Upper lobe of left lung (tissue), 6 donors: Measurements from ENCODE around the gene PSTPIP2. TPM values are rescaled to one million over a fixed set of nuclear protein-coding genes. Genes with fewer than 3 reads are reported as not detected.

Experiments
- ATAC-seq, 2 donors: fragments of 200-7000 bp; cut with Tn5 transposase; one replicate each; pipeline ENCODE4 v1.9.1; 2022; ENCODE audit warnings: mild to moderate bottlenecking in 2 of 2, moderate library complexity in 2 of 2; ENCODE audit not compliant: low FRiP score in 2 of 2
- DNase-seq, 2 donors: peaks; one replicate each; pipeline ENCODE4 v3.0.0-alpha.2; 2019 to 2020
- H3K27ac ChIP-seq, 4 donors: fragments of 200-600 bp; sonication (generic); one replicate each; pipeline ENCODE4 v1.5.1; 2016 to 2019
- H3K27me3 ChIP-seq, 4 donors: fragments of 200-600 bp; sonication (generic); one replicate each; pipeline ENCODE4 v1.5.1; 2017 to 2019
- H3K36me3 ChIP-seq, 4 donors: fragments of 200-600 bp; sonication (generic); one replicate each; pipeline ENCODE4 v1.5.1; 2016 to 2019
- H3K4me1 ChIP-seq, 4 donors: fragments of 200-600 bp; sonication (generic); one replicate each; pipeline ENCODE4 v1.5.1; 2018 to 2019
- H3K4me3 ChIP-seq, 4 donors: fragments of 200-600 bp; sonication (generic); one replicate each; pipeline ENCODE4 v1.5.1; 2017 to 2019; ENCODE audit warnings: mild to moderate bottlenecking in 2 of 4, moderate library complexity in 1 of 4
- H3K9me3 ChIP-seq, 4 donors: fragments of 200-600 bp; sonication (generic); one replicate each; pipeline ENCODE4 v1.5.1; 2018 to 2019
- CTCF ChIP-seq, 6 experiments: fragments of 450-650 bp in 4 of 6; fragments of 200-600 bp in 2 of 6; sonication (generic) in 2 of 6; IDR thresholded peaks; one replicate each; pipeline ENCODE4 v1.5.1; 2016 to 2019; ENCODE audit warnings: antibody characterized with exemption in 6 of 6
- EP300 ChIP-seq, 4 donors: sonication (generic); formaldehyde crosslinking; IDR thresholded peaks; one replicate each; pipeline ENCODE4 v1.5.1; 2017; ENCODE audit warnings: antibody characterized with exemption in 4 of 4, control low read depth in 2 of 4
- POLR2A ChIP-seq, 4 donors: fragments of 450-650 bp; IDR thresholded peaks; one replicate each; pipeline ENCODE4 v1.5.1; 2016 to 2017; ENCODE audit warnings: antibody characterized with exemption in 4 of 4, mild to moderate bottlenecking in 2 of 4
- POLR2AphosphoS5 ChIP-seq, 2 donors: sonication (generic); formaldehyde crosslinking; IDR thresholded peaks; one replicate each; pipeline ENCODE4 v1.5.1; 2017; ENCODE audit warnings: antibody characterized with exemption in 2 of 2
- WGBS, 2 donors: methylation state at CpG; one replicate each; pipeline ENCODE4 v1.1.5; 2017 to 2018; 5-methylcytosine and 5-hydroxymethylcytosine counted together
- total RNA-seq, 6 donors: library from RNA; depleted of rRNA in 4 of 6; stranded (reverse); fragments of >200 nt in 4 of 6; gene quantifications; one replicate each; pipeline versions ENCODE4 v1.1.0 to v1.2.1, GENCODE V29; 2016 to 2021
- donor health status: DM: no; HTN: no; CAD: no; lungs with moderate emphysema.
- donor health status: DM: no; HTN: yes; CAD: no; lungs with severe emphysema.

Gene PSTPIP2
- total RNA-seq, 6 donors from 2014 or later = 8.9 to 48.2 (median 13.0) TPM

- no peaks in the 10 kb centered on the region for H3K9me3 ChIP-seq
- ATAC-seq (no peak), DNase-seq (no peak)
- H3K36me3 ChIP-seq = no peaks in the 10 kb centered on the region
- H3K4me1 ChIP-seq = no peaks in the 10 kb centered on the region
- 73 to 88% methylated on average over 2 of the region's 2 CpGs for WGBS, 2 donors
- H3K27ac ChIP-seq = no peak overlapping the region
- TF ChIP-seq POLR2A (IDR thresholded peaks at IDR 0.05) (no peak), CTCF (IDR thresholded peaks at IDR 0.05) (no peak), EP300 (IDR thresholded peaks at IDR 0.05) (no peak), POLR2AphosphoS5 (IDR thresholded peaks at IDR 0.05) (no peak)
- no peaks in the 10 kb centered on the region for H3K27me3 ChIP-seq
- no peak overlapping the region for H3K4me3 ChIP-seq
Measured at GRCh38 chr18:45980229-45980628, 91.8 kb downstream of the PSTPIP2 start.

GRCh38 chr18:45978084-45978483, 94.0 kb downstream of the PSTPIP2 start:
- ATAC-seq (peak in 1 of 2 donors; percentile 30), DNase-seq (peak in 1 of 2 donors; percentile 58)
- TF ChIP-seq POLR2AphosphoS5 (IDR thresholded peaks at IDR 0.05) (no peak), CTCF (IDR thresholded peaks at IDR 0.05) (no peak), EP300 (IDR thresholded peaks at IDR 0.05) (no peak), POLR2A (IDR thresholded peaks at IDR 0.05) (no peak)
- H3K9me3 ChIP-seq = no peaks in the 10 kb centered on the region
- H3K4me1 ChIP-seq = peaks cover 0 to 10% (median 4%) of the 10 kb centered on the region in 4 donors
- no peaks in the 10 kb centered on the region for H3K27me3 ChIP-seq
- 67 to 69% methylated on average over 1 of the region's 1 CpG for WGBS, 2 donors
- peak overlapping the region in 1 of 4 donors; percentile 21 for H3K27ac ChIP-seq
- H3K36me3 ChIP-seq = no peaks in the 10 kb centered on the region
- no peak overlapping the region for H3K4me3 ChIP-seq

- no peak for DNase-seq
- H3K27me3 ChIP-seq = no peaks in the 10 kb centered on the region
- no peaks in the 10 kb centered on the region for H3K9me3 ChIP-seq
- TF ChIP-seq EP300 (IDR thresholded peaks at IDR 0.05) (no peak), POLR2A (IDR thresholded peaks at IDR 0.05) (no peak), CTCF (IDR thresholded peaks at IDR 0.05) (no peak), POLR2AphosphoS5 (IDR thresholded peaks at IDR 0.05) (no peak)
- H3K36me3 ChIP-seq = no peaks in the 10 kb centered on the region
- peaks cover 0 to 10% (median 4%) of the 10 kb centered on the region in 4 donors for H3K4me1 ChIP-seq
- H3K27ac ChIP-seq = no peak overlapping the region
- 90 to 94% methylated on average over 5 of the region's 5 CpGs for WGBS, 2 donors
- H3K4me3 ChIP-seq = no peak overlapping the region
- ATAC-seq = no peak
Measured at GRCh38 chr18:45976974-45977373, 95.1 kb downstream of the PSTPIP2 start.

GRCh38 chr18:45976566-45976965, 95.5 kb downstream of the PSTPIP2 start:
- H3K27ac ChIP-seq = no peak overlapping the region
- no peak overlapping the region for H3K4me3 ChIP-seq
- DNase-seq = no peak
- H3K9me3 ChIP-seq = no peaks in the 10 kb centered on the region
- WGBS, 2 donors = 23 to 35% methylated on average over 1 of the region's 1 CpG
- ATAC-seq = no peak
- no peaks in the 10 kb centered on the region for H3K27me3 ChIP-seq
- TF ChIP-seq POLR2A (IDR thresholded peaks at IDR 0.05) = no peak
- H3K4me1 ChIP-seq = peaks cover 0 to 10% (median 4%) of the 10 kb centered on the region in 4 donors
- H3K36me3 ChIP-seq = no peaks in the 10 kb centered on the region

- no peaks in the 10 kb centered on the region for H3K36me3 ChIP-seq
- H3K9me3 ChIP-seq = no peaks in the 10 kb centered on the region
- TF ChIP-seq POLR2A (IDR thresholded peaks at IDR 0.05) (no peak), EP300 (IDR thresholded peaks at IDR 0.05) (no peak), CTCF (IDR thresholded peaks at IDR 0.05) (peak; percentile 44 to 88 (median 73)), POLR2AphosphoS5 (IDR thresholded peaks at IDR 0.05) (peak in 1 of 2 donors; percentile 21)
- no peak overlapping the region for H3K4me3 ChIP-seq
- H3K27me3 ChIP-seq = no peaks in the 10 kb centered on the region
- peaks cover 0 to 10% (median 4%) of the 10 kb centered on the region in 4 donors for H3K4me1 ChIP-seq
- WGBS, 2 donors = 18 to 21% methylated on average over 5 of the region's 5 CpGs
- peak; percentile 63 to 85 for ATAC-seq
- H3K27ac ChIP-seq = peak overlapping the region in 1 of 4 donors; percentile 61
- peak in 1 of 2 donors; percentile 60 for DNase-seq
Measured at GRCh38 chr18:45974088-45974536, 97.9 kb downstream of the PSTPIP2 start.
